K562 (cell line): Measurements from ENCODE around the gene CDH12. TPM values are rescaled to one million over a fixed set of nuclear protein-coding genes. Genes with fewer than 3 reads are reported as not detected.

Experiments used
- ATAC-seq: fragments of 200-7000 bp; cut with Tn5 transposase; 3 replicates; pipeline ENCODE4 v1.9.1; 2020; ENCODE audit warnings: moderate library complexity
- BruUV-seq: library from RNA; stranded (reverse); fragments of 400-500 nt; replicated peaks from 2 replicates; lab custom pipeline; 2021; lab: Mats Ljungman, UMichigan
- CTCF ChIA-PET: fragments of 300-600 bp; formaldehyde crosslinking; extraction: SDS; loops from one replicate; lab custom pipeline; 2021; ENCODE audit warnings: low intra/inter-chr PET ratio; lab: Yijun Ruan, JAX
- POLR2A ChIA-PET: fragments of 300-600, 350-650 bp; sonication (Branson Sonifier 250); formaldehyde crosslinking; extraction: SDS; loops from one replicate; lab custom pipeline; 2021; ENCODE audit warnings: antibody characterized with exemption, inconsistent platforms; lab: Yijun Ruan, JAX
- DNase-seq, 4 experiments: peaks; one replicate each; pipeline versions ENCODE4 v3.0.0 to v3.0.0-alpha.2; 2011 to 2018; ENCODE audit warnings: low spot score in 3 of 4, mixed read lengths in 3 of 4; ENCODE audit errors: extremely low read depth in 1 of 4
- FAIRE-seq: peaks from 2 replicates; lab custom pipeline; 2011; peaks lifted over from hg19 to GRCh38; lab: Jason Lieb, UNC
- H2AFZ ChIP-seq: 2 replicates; pipeline ENCODE4 v1.6.0; 2011; ENCODE audit warnings: low read depth, low read length, control low read depth, inconsistent platforms
- H3K27ac ChIP-seq: fragments of 200-600 bp; 3 replicates; pipeline ENCODE4 v1.8.0; 2011; ENCODE audit warnings: low read depth, mild to moderate bottlenecking, control low read depth, inconsistent platforms, low read length, moderate library complexity, mixed read lengths; ENCODE audit errors: extremely low read depth
- H3K27me3 ChIP-seq, 2 experiments: fragments of 300-600 bp in 1 of 2; 2 replicates in 1 of 2; 3 replicates in 1 of 2; pipeline versions ENCODE4 v1.6.0 to v1.8.0; 2011; ENCODE audit warnings: inconsistent platforms in 2 of 2, low read length in 2 of 2, mild to moderate bottlenecking in 1 of 2, mixed read lengths in 1 of 2, moderate library complexity in 1 of 2; ENCODE audit not compliant: control insufficient read depth in 2 of 2, insufficient read depth in 2 of 2
- H3K36me3 ChIP-seq: fragments of 300-600 bp; 3 replicates; pipeline ENCODE4 v1.8.0; 2011; ENCODE audit warnings: mild to moderate bottlenecking, low read length, inconsistent platforms; ENCODE audit not compliant: control insufficient read depth, insufficient read depth
- H3K4me1 ChIP-seq, 2 experiments: fragments of 200-600 bp in 1 of 2; replicated peaks in 1 of 2; 2 replicates in 1 of 2; 3 replicates in 1 of 2; pipeline versions ENCODE4 v1.5.1 to v1.8.0; 2011; ENCODE audit warnings: inconsistent platforms in 2 of 2, low read length in 2 of 2, mild to moderate bottlenecking in 1 of 2, mixed read lengths in 1 of 2, moderate library complexity in 1 of 2; ENCODE audit not compliant: control insufficient read depth in 2 of 2, insufficient read depth in 2 of 2
- H3K4me2 ChIP-seq: 2 replicates; pipeline ENCODE4 v1.6.1; 2011; ENCODE audit warnings: low read length, control low read depth, inconsistent platforms, mixed read lengths; ENCODE audit not compliant: insufficient read depth
- H3K4me3 ChIP-seq: fragments of 200-600 bp; sonication (generic), shearing (Covaris generic); 2 replicates; pipeline ENCODE4 v1.5.1; 2016; ENCODE audit warnings: control low read depth, inconsistent platforms
- H3K79me2 ChIP-seq: fragments of 200-600 bp; 3 replicates; pipeline ENCODE4 v1.8.0; 2011; ENCODE audit warnings: low read length, inconsistent platforms; ENCODE audit not compliant: control insufficient read depth, insufficient read depth
- H3K9ac ChIP-seq, 2 experiments: 2 replicates each; pipeline versions ENCODE4 v1.6.0 to v1.6.1; 2011; ENCODE audit warnings: low read depth in 2 of 2, low read length in 2 of 2, control low read depth in 1 of 2, inconsistent platforms in 1 of 2, mild to moderate bottlenecking in 1 of 2, mixed read lengths in 1 of 2; ENCODE audit not compliant: insufficient read depth in 1 of 2
- H3K9me1 ChIP-seq: one replicate; pipeline ENCODE4 v1.6.0; 2011; ENCODE audit warnings: inconsistent platforms, mild to moderate bottlenecking, low read length, moderate library complexity; ENCODE audit not compliant: control insufficient read depth, insufficient read depth
- H3K9me3 ChIP-seq: replicated peaks from 2 replicates; pipeline ENCODE4 v1.5.1; 2011; ENCODE audit warnings: low read depth, low read length, inconsistent platforms; ENCODE audit not compliant: control insufficient read depth, insufficient read depth
- H4K20me1 ChIP-seq: replicated peaks from 2 replicates; pipeline ENCODE4 v1.6.1; 2011; ENCODE audit warnings: low read length, inconsistent platforms, mixed read lengths; ENCODE audit not compliant: control insufficient read depth, insufficient read depth
- CTCF ChIP-seq, 3 experiments: IDR thresholded peaks in 2 of 3; conservative IDR thresholded peaks in 1 of 3; 2 replicates each; pipeline ENCODE4 v1.5.1; 2011 to 2012; ENCODE audit warnings: low read length in 3 of 3, mild to moderate bottlenecking in 3 of 3, control low read depth in 2 of 3, improper control_type of control experiment in 1 of 3, inconsistent platforms in 1 of 3, low read depth in 1 of 3, mixed read lengths in 1 of 3, moderate library complexity in 1 of 3; ENCODE audit not compliant: insufficient read depth in 2 of 3
- POLR2AphosphoS5 ChIP-seq: IDR thresholded peaks from 2 replicates; pipeline ENCODE4 v1.6.1; 2011; ENCODE audit warnings: mild to moderate bottlenecking, low read depth, low read length, moderate library complexity; ENCODE audit not compliant: control insufficient read depth, insufficient read depth
- SIX5 ChIP-seq, 2 experiments: IDR thresholded peaks; 2 replicates each; pipeline ENCODE4 v1.6.1; 2011; ENCODE audit warnings: low read length in 2 of 2, borderline replicate concordance in 1 of 2, low read depth in 1 of 2, mild to moderate bottlenecking in 1 of 2, moderate library complexity in 1 of 2; ENCODE audit not compliant: insufficient read depth in 1 of 2
- STAG1 ChIP-seq: sonication (generic); formaldehyde crosslinking; IDR thresholded peaks from 2 replicates; pipeline ENCODE4 v1.5.0; 2020; ENCODE audit warnings: missing genetic modification reagents, borderline replicate concordance
- WGBS: fragments of 100-300 bp; shearing (Covaris generic); methylation state at CpG from one replicate; pipeline ENCODE4 v1.1.6; 2016; ENCODE audit warnings: low coverage, mixed read lengths; ENCODE audit not compliant: insufficient coverage; ENCODE audit errors: missing lambda C conversion rate; 5-methylcytosine and 5-hydroxymethylcytosine counted together
- in situ Hi-C: fragments of 300-500 bp; cut with MboI; formaldehyde crosslinking; loops from 4 replicates; pipeline ENCODE4 v1.15.0; 2018; ENCODE audit warnings: inconsistent platforms, mixed read lengths
- intact Hi-C: fragments of 100-400 bp; cut with micrococcal nuclease; formaldehyde crosslinking; loops from 2 replicates; pipeline ENCODE4 v1.14.2; 2022
- polyA plus RNA-seq, 8 experiments: library from polyadenylated mRNA; depleted of rRNA in 4 of 8; stranded (reverse) in 5 of 8; unstranded in 3 of 8; fragments of >200 nt; fragmentation: Nextera tagmentation in 2 of 8; fragmentation: Illumina TruSeq in 1 of 8; extraction: Ambion mirVana in 2 of 8; extraction: Trizol in 1 of 8; gene quantifications; 2 replicates each; pipeline versions ENCODE4 v1.2.1 to v1.2.3, GENCODE V29; 2011 to 2014; ENCODE audit warnings: inconsistent platforms in 1 of 8, missing spikeins in 1 of 8
- total RNA-seq, 7 experiments: library from RNA; depleted of rRNA in 6 of 7; stranded (reverse); fragments of >200 nt in 6 of 7; fragmentation: Illumina TruSeq in 2 of 7; extraction: Trizol in 2 of 7; gene quantifications; 2 replicates each; pipeline versions ENCODE4 v1.2.1 to v1.2.3, GENCODE V29; 2011 to 2021; ENCODE audit warnings: low replicate concordance in 1 of 7
- TF ChIP-seq, protein P1 (sequence below): fragments of 250-450 bp; sonication (Bioruptor Pico); IDR thresholded peaks from 2 replicates; pipeline ENCODE4 v1.4.0; 2020; ENCODE audit warnings: mild to moderate bottlenecking, moderate library complexity, borderline replicate concordance
- TF ChIP-seq, protein P2 (sequence below): fragments of 250-450 bp; sonication (Bioruptor Pico); IDR thresholded peaks from 2 replicates; pipeline ENCODE4 v1.8.0; 2021; ENCODE audit warnings: moderate library complexity, mild to moderate bottlenecking, inconsistent platforms

CDH12 gene
- total and polyA plus RNA-seq, 9 of the 15 experiments (the other 6 are each of a cell fraction or from before 2014, with no cell fraction given), result 0.03 to 1.7 (median 0.37) TPM

DNA sequence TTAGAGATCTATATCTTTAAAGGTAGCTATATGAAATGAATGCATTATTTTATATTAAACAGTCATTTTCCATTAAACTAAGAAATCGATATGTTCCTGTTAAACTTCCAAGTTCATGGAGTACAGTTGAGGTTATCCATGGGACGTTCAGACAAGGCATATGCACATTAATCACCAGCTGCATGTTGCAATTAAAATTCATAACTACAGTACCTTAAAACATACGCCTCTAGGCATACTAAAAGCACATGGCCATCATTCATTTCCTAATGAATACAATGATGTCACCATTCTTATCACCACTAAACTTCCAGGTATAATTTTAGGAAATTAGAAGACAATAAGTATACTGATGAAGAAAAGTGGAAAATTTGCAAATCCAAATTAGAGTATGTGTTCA lies 174.3 kb downstream of the CDH12 start:
- Histone ChIP-seq H3K4me2 (no peak overlapping the region), H3K4me1 (no peaks in the 10 kb centered on the region), H3K79me2 (no peaks in the 10 kb centered on the region), H3K36me3 (no peaks in the 10 kb centered on the region), H3K27ac (no peak overlapping the region), H3K27me3 (no peaks in the 10 kb centered on the region), H3K9me1 (no peaks in the 10 kb centered on the region)
- POLR2A ChIA-PET, result no interaction called here
- 3% methylated on average over 3 of the region's 3 CpGs for WGBS
- ATAC-seq, result no peak
- no peak for FAIRE-seq
- TF ChIP-seq, protein P1, sequence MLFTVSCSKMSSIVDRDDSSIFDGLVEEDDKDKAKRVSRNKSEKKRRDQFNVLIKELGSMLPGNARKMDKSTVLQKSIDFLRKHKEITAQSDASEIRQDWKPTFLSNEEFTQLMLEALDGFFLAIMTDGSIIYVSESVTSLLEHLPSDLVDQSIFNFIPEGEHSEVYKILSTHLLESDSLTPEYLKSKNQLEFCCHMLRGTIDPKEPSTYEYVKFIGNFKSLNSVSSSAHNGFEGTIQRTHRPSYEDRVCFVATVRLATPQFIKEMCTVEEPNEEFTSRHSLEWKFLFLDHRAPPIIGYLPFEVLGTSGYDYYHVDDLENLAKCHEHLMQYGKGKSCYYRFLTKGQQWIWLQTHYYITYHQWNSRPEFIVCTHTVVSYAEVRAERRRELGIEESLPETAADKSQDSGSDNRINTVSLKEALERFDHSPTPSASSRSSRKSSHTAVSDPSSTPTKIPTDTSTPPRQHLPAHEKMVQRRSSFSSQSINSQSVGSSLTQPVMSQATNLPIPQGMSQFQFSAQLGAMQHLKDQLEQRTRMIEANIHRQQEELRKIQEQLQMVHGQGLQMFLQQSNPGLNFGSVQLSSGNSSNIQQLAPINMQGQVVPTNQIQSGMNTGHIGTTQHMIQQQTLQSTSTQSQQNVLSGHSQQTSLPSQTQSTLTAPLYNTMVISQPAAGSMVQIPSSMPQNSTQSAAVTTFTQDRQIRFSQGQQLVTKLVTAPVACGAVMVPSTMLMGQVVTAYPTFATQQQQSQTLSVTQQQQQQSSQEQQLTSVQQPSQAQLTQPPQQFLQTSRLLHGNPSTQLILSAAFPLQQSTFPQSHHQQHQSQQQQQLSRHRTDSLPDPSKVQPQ (CRISPR knock-in tag), result no peak
- TF ChIP-seq CTCF (IDR thresholded peaks at IDR 0.05 in 2 of 3, conservative IDR thresholded peaks at IDR 0.05 in 1 of 3; ENCODE audit: insufficient read depth in 2 of 3, low read depth in 1 of 3, low read length in 3 of 3) (no peak), POLR2AphosphoS5 (no peak), SIX5 (IDR thresholded peaks at IDR 0.05; ENCODE audit: borderline replicate concordance in 1 of 2, insufficient read depth in 1 of 2, low read depth in 1 of 2, low read length in 2 of 2) (no peak), STAG1 (CRISPR knock-in tag) (no peak)
- TF ChIP-seq, protein P2, sequence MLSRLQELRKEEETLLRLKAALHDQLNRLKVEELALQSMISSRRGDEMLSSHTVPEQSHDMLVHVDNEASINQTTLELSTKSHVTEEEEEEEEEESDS (CRISPR knock-in tag), result no peak
- TF ChIP-seq, all 486 proteins: peak for 0
- Histone ChIP-seq H3K4me3 (no peak overlapping the region), H4K20me1 (no peaks in the 10 kb centered on the region), H2AFZ (no peak overlapping the region), H3K9me3 (no peaks in the 10 kb centered on the region), H3K9ac (no peak overlapping the region)
- in situ Hi-C loops (no loop called here), intact Hi-C loops (no loop called here)
- BruUV-seq, result no TSS peak
- no peak for DNase-seq
- CTCF ChIA-PET, result no interaction called here
